ENCODE data around the gene EXOC6B. TPM values are rescaled to one million over a fixed set of nuclear protein-coding genes. Genes with fewer than 3 reads are reported as not detected.

EXOC6B gene
- polyA plus RNA-seq, 1 donor = 11.5 TPM

- Histone ChIP-seq H3K4me3 (ENCODE audit: low read length) (no peak overlapping the region), H3K9me3 (ENCODE audit: control insufficient read depth, low read depth, low read length) (peaks cover 14% of the 10 kb centered on the region), H3K27me3 (ENCODE audit: control insufficient read depth, insufficient read depth, low read length) (peaks cover 29% of the 10 kb centered on the region), H3K27ac (ENCODE audit: low read length) (no peak overlapping the region), H3K36me3 (ENCODE audit: control insufficient read depth, insufficient read depth, low read length) (no peaks in the 10 kb centered on the region), H3K4me1 (ENCODE audit: control insufficient read depth, insufficient read depth, low read length) (peaks cover 39% of the 10 kb centered on the region)
- DNase-seq = no peak
- WGBS (ENCODE audit: insufficient coverage, low lambda C conversion rate) = no CpG with 5 or more reads among the region's 14 CpGs
Observed at GRCh38 chr2:72139874-72140620, 685.8 kb downstream of the EXOC6B start.

- no peak for DNase-seq
- H3K27me3 ChIP-seq (ENCODE audit: control insufficient read depth, insufficient read depth, low read length) = peaks cover 23% of the 10 kb centered on the region
- H3K4me1 ChIP-seq (ENCODE audit: control insufficient read depth, insufficient read depth, low read length) = peaks cover 35% of the 10 kb centered on the region
- no CpG with 5 or more reads among the region's 8 CpGs for WGBS (ENCODE audit: insufficient coverage, low lambda C conversion rate)
- H3K4me3 ChIP-seq (ENCODE audit: low read length) = no peak overlapping the region
- no peak overlapping the region for H3K27ac ChIP-seq (ENCODE audit: low read length)
- H3K36me3 ChIP-seq (ENCODE audit: control insufficient read depth, insufficient read depth, low read length) = no peaks in the 10 kb centered on the region
- H3K9me3 ChIP-seq (ENCODE audit: control insufficient read depth, low read depth, low read length) = peaks cover 9% of the 10 kb centered on the region
Observed at GRCh38 chr2:72139471-72139873, 686.4 kb downstream of the EXOC6B start.

GRCh38 chr2:72138921-72139381, 686.9 kb downstream of the EXOC6B start:
- H3K4me3 ChIP-seq (ENCODE audit: low read length) = no peak overlapping the region
- DNase-seq = no peak
- H3K4me1 ChIP-seq (ENCODE audit: control insufficient read depth, insufficient read depth, low read length) = peaks cover 31% of the 10 kb centered on the region
- H3K9me3 ChIP-seq (ENCODE audit: control insufficient read depth, low read depth, low read length) = peaks cover 7% of the 10 kb centered on the region
- peaks cover 18% of the 10 kb centered on the region for H3K27me3 ChIP-seq (ENCODE audit: control insufficient read depth, insufficient read depth, low read length)
- WGBS (ENCODE audit: insufficient coverage, low lambda C conversion rate) = no CpG with 5 or more reads among the region's 14 CpGs
- H3K36me3 ChIP-seq (ENCODE audit: control insufficient read depth, insufficient read depth, low read length) = no peaks in the 10 kb centered on the region
- no peak overlapping the region for H3K27ac ChIP-seq (ENCODE audit: low read length)

GRCh38 chr2:72138011-72138881, 687.6 kb downstream of the EXOC6B start:
- Histone ChIP-seq H3K4me3 (ENCODE audit: low read length) (no peak overlapping the region), H3K4me1 (ENCODE audit: control insufficient read depth, insufficient read depth, low read length) (peaks cover 26% of the 10 kb centered on the region), H3K27ac (ENCODE audit: low read length) (no peak overlapping the region), H3K27me3 (ENCODE audit: control insufficient read depth, insufficient read depth, low read length) (peaks cover 11% of the 10 kb centered on the region), H3K36me3 (ENCODE audit: control insufficient read depth, insufficient read depth, low read length) (no peaks in the 10 kb centered on the region), H3K9me3 (ENCODE audit: control insufficient read depth, low read depth, low read length) (no peaks in the 10 kb centered on the region)
- no peak for DNase-seq
- WGBS (ENCODE audit: insufficient coverage, low lambda C conversion rate) = no CpG with 5 or more reads among the region's 24 CpGs

GRCh38 chr2:72137498-72138010, 688.3 kb downstream of the EXOC6B start:
- no peak overlapping the region for H3K27ac ChIP-seq (ENCODE audit: low read length)
- no peak overlapping the region for H3K4me3 ChIP-seq (ENCODE audit: low read length)
- WGBS (ENCODE audit: insufficient coverage, low lambda C conversion rate) = no CpG with 5 or more reads among the region's 10 CpGs
- no peaks in the 10 kb centered on the region for H3K9me3 ChIP-seq (ENCODE audit: control insufficient read depth, low read depth, low read length)
- DNase-seq = peak in 1 of 2 donors; percentile 58
- H3K4me1 ChIP-seq (ENCODE audit: control insufficient read depth, insufficient read depth, low read length) = peaks cover 21% of the 10 kb centered on the region
- no peaks in the 10 kb centered on the region for H3K36me3 ChIP-seq (ENCODE audit: control insufficient read depth, insufficient read depth, low read length)
- peaks cover 4% of the 10 kb centered on the region for H3K27me3 ChIP-seq (ENCODE audit: control insufficient read depth, insufficient read depth, low read length)

GRCh38 chr2:72136933-72137497, 688.8 kb downstream of the EXOC6B start:
- no peak overlapping the region for H3K4me3 ChIP-seq (ENCODE audit: low read length)
- DNase-seq = no peak
- WGBS (ENCODE audit: insufficient coverage, low lambda C conversion rate) = no CpG with 5 or more reads among the region's 7 CpGs

GRCh38 chr2:72136331-72136730, 689.5 kb downstream of the EXOC6B start:
- DNase-seq = no peak
- no CpG with 5 or more reads among the region's 10 CpGs for whole genome bisulfite sequencing (ENCODE audit: insufficient coverage, low lambda C conversion rate)

More at GRCh38 chr2:72136933-72137497, 688.8 kb downstream of the EXOC6B start:
- peaks cover 19% of the 10 kb centered on the region for H3K4me1 ChIP-seq (ENCODE audit: control insufficient read depth, insufficient read depth, low read length)
- H3K27ac ChIP-seq (ENCODE audit: low read length) = no peak overlapping the region
- H3K36me3 ChIP-seq (ENCODE audit: control insufficient read depth, insufficient read depth, low read length) = no peaks in the 10 kb centered on the region
- H3K9me3 ChIP-seq (ENCODE audit: control insufficient read depth, low read depth, low read length) = no peaks in the 10 kb centered on the region
- H3K27me3 ChIP-seq (ENCODE audit: control insufficient read depth, insufficient read depth, low read length) = no peaks in the 10 kb centered on the region

GRCh38 chr2:72135921-72136320, 689.9 kb downstream of the EXOC6B start:
- no peak for DNase-seq
- Histone ChIP-seq H3K4me3 (ENCODE audit: low read length) (no peak overlapping the region), H3K4me1 (ENCODE audit: control insufficient read depth, insufficient read depth, low read length) (peaks cover 19% of the 10 kb centered on the region), H3K27ac (ENCODE audit: low read length) (no peak overlapping the region), H3K27me3 (ENCODE audit: control insufficient read depth, insufficient read depth, low read length) (no peaks in the 10 kb centered on the region), H3K9me3 (ENCODE audit: control insufficient read depth, low read depth, low read length) (no peaks in the 10 kb centered on the region), H3K36me3 (ENCODE audit: control insufficient read depth, insufficient read depth, low read length) (no peaks in the 10 kb centered on the region)
- no CpG with 5 or more reads among the region's 8 CpGs for WGBS (ENCODE audit: insufficient coverage, low lambda C conversion rate)

More at GRCh38 chr2:72136331-72136730, 689.5 kb downstream of the EXOC6B start:
- H3K27me3 ChIP-seq (ENCODE audit: control insufficient read depth, insufficient read depth, low read length) = no peaks in the 10 kb centered on the region
- no peaks in the 10 kb centered on the region for H3K36me3 ChIP-seq (ENCODE audit: control insufficient read depth, insufficient read depth, low read length)
- no peaks in the 10 kb centered on the region for H3K9me3 ChIP-seq (ENCODE audit: control insufficient read depth, low read depth, low read length)
- H3K4me1 ChIP-seq (ENCODE audit: control insufficient read depth, insufficient read depth, low read length) = peaks cover 19% of the 10 kb centered on the region
- H3K4me3 ChIP-seq (ENCODE audit: low read length) = no peak overlapping the region
- H3K27ac ChIP-seq (ENCODE audit: low read length) = no peak overlapping the region

GRCh38 chr2:72134997-72135800, 690.6 kb downstream of the EXOC6B start:
- no CpG with 5 or more reads among the region's 19 CpGs for WGBS (ENCODE audit: insufficient coverage, low lambda C conversion rate)
- no peak for DNase-seq
- no peak overlapping the region for H3K27ac ChIP-seq (ENCODE audit: low read length)
- peaks cover 19% of the 10 kb centered on the region for H3K4me1 ChIP-seq (ENCODE audit: control insufficient read depth, insufficient read depth, low read length)
- no peaks in the 10 kb centered on the region for H3K9me3 ChIP-seq (ENCODE audit: control insufficient read depth, low read depth, low read length)
- no peak overlapping the region for H3K4me3 ChIP-seq (ENCODE audit: low read length)
- H3K27me3 ChIP-seq (ENCODE audit: control insufficient read depth, insufficient read depth, low read length) = no peaks in the 10 kb centered on the region
- H3K36me3 ChIP-seq (ENCODE audit: control insufficient read depth, insufficient read depth, low read length) = no peaks in the 10 kb centered on the region

All from large intestine (tissue), 3 donors.